Trophoblast cell (in vitro differentiated cells and primary cell): ENCODE results near the gene RNF181.
"Not testable (repeated sequence)": the region's sequence is repeated elsewhere in the genome, so short reads cannot be mapped to it uniquely, and the experiment has no call there.

ENCODE experiments used
- DNase-seq, 2 donors: peaks; one replicate each; pipeline ENCODE4 v3.0.0-alpha.2; 2016
- H2AFZ ChIP-seq: 2 replicates; pipeline ENCODE4 v1.6.1; 2013; ENCODE audit warnings: low read length, moderate library complexity, mild to moderate bottlenecking; ENCODE audit not compliant: insufficient read depth, poor library complexity
- H2AK5ac ChIP-seq: 2 replicates; pipeline ENCODE4 v1.6.1; 2013; ENCODE audit warnings: mild to moderate bottlenecking, low read length
- H2BK120ac ChIP-seq: 2 replicates; pipeline ENCODE4 v1.6.1; 2013; ENCODE audit warnings: low read length, mild to moderate bottlenecking, moderate library complexity; ENCODE audit not compliant: insufficient read depth, poor library complexity
- H2BK12ac ChIP-seq: 2 replicates; pipeline ENCODE4 v1.6.1; 2013; ENCODE audit warnings: mild to moderate bottlenecking, low read length, moderate library complexity
- H2BK5ac ChIP-seq: 2 replicates; pipeline ENCODE4 v1.6.1; 2013; ENCODE audit warnings: low read length, low read depth, moderate library complexity, mild to moderate bottlenecking; ENCODE audit not compliant: poor library complexity
- H3K14ac ChIP-seq: 2 replicates; pipeline ENCODE4 v1.6.1; 2013; ENCODE audit warnings: mild to moderate bottlenecking, low read length
- H3K18ac ChIP-seq: 2 replicates; pipeline ENCODE4 v1.6.1; 2013; ENCODE audit warnings: mild to moderate bottlenecking, low read length
- H3K23ac ChIP-seq: 2 replicates; pipeline ENCODE4 v1.6.1; 2013; ENCODE audit warnings: low read length
- H3K27ac ChIP-seq: 2 replicates; pipeline ENCODE4 v1.5.1; 2013; ENCODE audit warnings: low read depth, mild to moderate bottlenecking, inconsistent platforms, low read length, moderate library complexity
- H3K27me3 ChIP-seq: 2 replicates; pipeline ENCODE4 v1.6.1; 2013; ENCODE audit warnings: inconsistent platforms, mild to moderate bottlenecking, low read length, moderate library complexity; ENCODE audit not compliant: insufficient read depth
- H3K36me3 ChIP-seq, 2 experiments: 1 replicate in 1 of 2; 2 replicates in 1 of 2; pipeline ENCODE4 v1.6.1; 2013; ENCODE audit warnings: low read length in 2 of 2, mild to moderate bottlenecking in 2 of 2, moderate library complexity in 1 of 2; ENCODE audit not compliant: insufficient read depth in 2 of 2, control insufficient read depth in 1 of 2
- H3K4ac ChIP-seq: 2 replicates; pipeline ENCODE4 v1.6.1; 2013; ENCODE audit warnings: low read depth, mild to moderate bottlenecking, low read length, moderate library complexity
- H3K4me1 ChIP-seq, 2 experiments: 1 replicate in 1 of 2; 2 replicates in 1 of 2; pipeline ENCODE4 v1.6.1; 2013; ENCODE audit warnings: low read length in 2 of 2, mild to moderate bottlenecking in 2 of 2, moderate library complexity in 1 of 2; ENCODE audit not compliant: insufficient read depth in 2 of 2, control insufficient read depth in 1 of 2
- H3K4me2 ChIP-seq: 2 replicates; pipeline ENCODE4 v1.6.1; 2013; ENCODE audit warnings: inconsistent platforms, mild to moderate bottlenecking, low read length, moderate library complexity
- H3K4me3 ChIP-seq: 2 replicates; pipeline ENCODE4 v1.5.1; 2013; ENCODE audit warnings: mild to moderate bottlenecking, low read depth, low read length, inconsistent platforms
- H3K79me1 ChIP-seq: one replicate; pipeline ENCODE4 v1.6.1; 2013; ENCODE audit warnings: low read length
- H3K79me2 ChIP-seq: 2 replicates; pipeline ENCODE4 v1.6.1; 2013; ENCODE audit warnings: low read length, mild to moderate bottlenecking; ENCODE audit not compliant: control insufficient read depth, insufficient read depth, poor library complexity
- H3K9ac ChIP-seq: 2 replicates; pipeline ENCODE4 v1.6.1; 2013; ENCODE audit warnings: mild to moderate bottlenecking, low read length
- H3K9me3 ChIP-seq: 2 replicates; pipeline ENCODE4 v1.6.1; 2013; ENCODE audit warnings: low read depth, mild to moderate bottlenecking, control low read depth, inconsistent platforms, low read length; ENCODE audit not compliant: insufficient read depth
- H4K12ac ChIP-seq: 2 replicates; pipeline ENCODE4 v1.6.1; 2013; ENCODE audit warnings: low read depth, mild to moderate bottlenecking, low read length, moderate library complexity
- H4K8ac ChIP-seq: 2 replicates; pipeline ENCODE4 v1.6.1; 2013; ENCODE audit warnings: low read depth, mild to moderate bottlenecking, low read length, moderate library complexity
- H4K91ac ChIP-seq: one replicate; pipeline ENCODE4 v1.6.1; 2013; ENCODE audit warnings: low read depth, mild to moderate bottlenecking, low read length, moderate library complexity
- WGBS: extraction: QIAGEN DNeasy Blood & Tissue Kit; methylation state at CpG from one replicate; pipeline ENCODE4 v1.1.7; 2013; ENCODE audit warnings: missing lambda C conversion rate; ENCODE audit not compliant: insufficient read length, insufficient coverage; ENCODE audit errors: extremely low coverage; 5-methylcytosine and 5-hydroxymethylcytosine counted together

The RNF181 gene

GRCh38 chr2:85589982-85590791 is 5.4 kb upstream of the RNF181 start:
- no peaks in the 10 kb centered on the region for H3K9me3 ChIP-seq
- H3K79me2 ChIP-seq = no peaks in the 10 kb centered on the region
- WGBS = no CpG with 5 or more reads among the region's 7 CpGs

DNA sequence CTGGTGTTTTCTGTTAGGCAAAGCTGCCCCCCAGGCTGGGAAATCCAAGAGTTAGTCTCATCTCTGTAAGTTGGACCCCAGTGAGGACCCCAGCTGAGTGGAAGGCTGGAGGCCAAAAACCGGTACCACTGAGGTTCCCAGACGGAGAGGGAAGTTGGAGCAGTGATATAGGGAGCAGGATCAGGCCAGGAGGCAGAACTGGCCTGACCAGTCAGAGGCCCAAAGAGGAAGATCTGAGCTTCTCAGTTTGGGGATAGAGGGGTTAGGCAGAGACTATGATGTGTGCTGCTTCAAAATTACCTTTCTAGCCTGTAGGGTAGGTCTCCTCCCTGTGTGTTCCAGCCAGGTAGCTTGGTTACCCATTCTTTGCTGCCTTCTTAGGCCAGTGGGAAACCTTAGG is 4.6 kb upstream of the RNF181 start:
- no peak overlapping the region for H3K4ac ChIP-seq
- no peak overlapping the region for H3K27ac ChIP-seq
- no peak overlapping the region for H3K4me2 ChIP-seq
- no peaks in the 10 kb centered on the region for H3K27me3 ChIP-seq
- no peak overlapping the region for H4K91ac ChIP-seq
- H3K23ac ChIP-seq = no peak overlapping the region
- DNase-seq = no peak
- H3K4me1 ChIP-seq = peaks cover 10 to 17% of the 10 kb centered on the region in 2 experiments
- no peak overlapping the region for H3K14ac ChIP-seq
- no peak overlapping the region for H3K18ac ChIP-seq
- H2BK120ac ChIP-seq = no peak overlapping the region
- no peak overlapping the region for H3K4me3 ChIP-seq
- no peak overlapping the region for H2AFZ ChIP-seq
- H3K9ac ChIP-seq = no peak overlapping the region
- no peak overlapping the region for H4K12ac ChIP-seq
- peaks cover 7% of the 10 kb centered on the region for H3K79me1 ChIP-seq
- peaks cover 4% of the 10 kb centered on the region for H3K79me2 ChIP-seq
- no peak overlapping the region for H4K8ac ChIP-seq
- no peak overlapping the region for H2BK5ac ChIP-seq
- WGBS = no CpG with 5 or more reads among the region's 2 CpGs
- H2BK12ac ChIP-seq = no peak overlapping the region
- no peaks in the 10 kb centered on the region for H3K36me3 ChIP-seq
- H3K9me3 ChIP-seq = no peaks in the 10 kb centered on the region
- H2AK5ac ChIP-seq = no peak overlapping the region

More at GRCh38 chr2:85589982-85590791, 5.4 kb upstream of the RNF181 start:
- Histone ChIP-seq H3K4me2 (no peak overlapping the region), H3K4ac (no peak overlapping the region), H3K23ac (no peak overlapping the region), H3K4me3 (no peak overlapping the region), H2BK120ac (no peak overlapping the region), H3K14ac (no peak overlapping the region), H2BK5ac (no peak overlapping the region), H3K27me3 (no peaks in the 10 kb centered on the region), H4K91ac (no peak overlapping the region), H2AK5ac (no peak overlapping the region), H4K12ac (no peak overlapping the region), H3K18ac (no peak overlapping the region), H4K8ac (no peak overlapping the region), H3K79me1 (peaks cover 7% of the 10 kb centered on the region), H3K9ac (no peak overlapping the region), H2BK12ac (no peak overlapping the region), H2AFZ (no peak overlapping the region), H3K4me1 (peaks cover 14 to 21% of the 10 kb centered on the region in 2 experiments), H3K36me3 (no peaks in the 10 kb centered on the region), H3K27ac (no peak overlapping the region)
- DNase-seq = no peak

GRCh38 chr2:85591563-85591962 is 4.0 kb upstream of the RNF181 start:
- Histone ChIP-seq H2BK5ac (no peak overlapping the region), H2AK5ac (no peak overlapping the region), H2AFZ (no peak overlapping the region), H2BK12ac (no peak overlapping the region), H3K4me3 (no peak overlapping the region), H3K18ac (no peak overlapping the region), H4K12ac (no peak overlapping the region), H3K9me3 (no peaks in the 10 kb centered on the region), H3K9ac (no peak overlapping the region), H3K27ac (no peak overlapping the region), H3K23ac (no peak overlapping the region), H4K8ac (no peak overlapping the region), H3K4me1 (peaks cover 12 to 19% of the 10 kb centered on the region in 2 experiments), H3K14ac (no peak overlapping the region), H4K91ac (no peak overlapping the region), H3K4me2 (no peak overlapping the region), H3K27me3 (no peaks in the 10 kb centered on the region), H3K79me2 (peaks cover 5% of the 10 kb centered on the region), H3K4ac (no peak overlapping the region), H3K36me3 (peaks cover under 1 to 2% of the 10 kb centered on the region in 2 experiments), H2BK120ac (no peak overlapping the region), H3K79me1 (peaks cover 7% of the 10 kb centered on the region)
- DNase-seq = no peak
- WGBS = no CpG with 5 or more reads among the region's 12 CpGs

DNA sequence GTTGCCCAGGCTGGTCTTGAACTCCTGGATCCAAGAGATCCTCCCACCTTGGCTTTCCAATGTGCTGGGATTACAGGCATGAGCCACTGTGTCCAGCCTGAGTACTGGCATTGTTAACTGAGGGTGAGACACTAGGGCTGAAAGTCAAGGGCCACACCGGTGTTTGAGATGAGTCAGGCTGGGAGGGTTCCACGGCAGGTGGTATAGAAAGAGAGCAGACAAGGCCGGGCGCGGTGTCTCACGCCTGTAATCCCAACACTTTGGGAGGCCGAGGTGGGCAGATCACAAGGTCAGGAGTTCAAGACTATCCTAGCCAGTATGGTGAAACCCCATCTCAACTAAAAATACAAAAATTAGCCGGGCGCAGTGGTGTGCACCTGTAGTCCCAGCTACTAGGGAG is 3.2 kb upstream of the RNF181 start:
- no CpG with 5 or more reads among the region's 9 CpGs for WGBS

More for the DNA sequence above, 3.2 kb upstream of the RNF181 start:
- H2BK120ac ChIP-seq, H3K36me3 ChIP-seq, H3K14ac ChIP-seq, H3K27ac ChIP-seq, H3K18ac ChIP-seq, H2BK5ac ChIP-seq, H3K4me3 ChIP-seq, DNase-seq, H3K79me1 ChIP-seq, H3K9me3 ChIP-seq, H3K9ac ChIP-seq, H2BK12ac ChIP-seq, H3K79me2 ChIP-seq, H4K12ac ChIP-seq, H3K4me2 ChIP-seq, H2AFZ ChIP-seq, H4K8ac ChIP-seq, H4K91ac ChIP-seq, H3K27me3 ChIP-seq, H3K4ac ChIP-seq, H3K23ac ChIP-seq, H2AK5ac ChIP-seq: not testable (repeated sequence)
- peaks cover 12 to 23% of the 10 kb centered on the region in 2 experiments for H3K4me1 ChIP-seq
